M059J (cell line): ENCODE data around the gene NRK. TPM values are rescaled to one million over a fixed set of nuclear protein-coding genes. Genes with fewer than 3 reads are reported as not detected.
"Not testable (repeated sequence)": the region's sequence is repeated elsewhere in the genome, so short reads cannot be mapped to it uniquely, and the experiment has no call there.

Experiments
- DNase-seq: peaks from one replicate; pipeline ENCODE4 v3.0.0-alpha.2; 2012; ENCODE audit warnings: low read depth
- total RNA-seq: library from RNA; depleted of rRNA; stranded (reverse); fragments of >200 nt; shearing (Covaris generic); gene quantifications from 2 replicates; pipeline ENCODE4 v1.2.3, GENCODE V29; 2014; rRNA removed

Gene NRK, protein sequence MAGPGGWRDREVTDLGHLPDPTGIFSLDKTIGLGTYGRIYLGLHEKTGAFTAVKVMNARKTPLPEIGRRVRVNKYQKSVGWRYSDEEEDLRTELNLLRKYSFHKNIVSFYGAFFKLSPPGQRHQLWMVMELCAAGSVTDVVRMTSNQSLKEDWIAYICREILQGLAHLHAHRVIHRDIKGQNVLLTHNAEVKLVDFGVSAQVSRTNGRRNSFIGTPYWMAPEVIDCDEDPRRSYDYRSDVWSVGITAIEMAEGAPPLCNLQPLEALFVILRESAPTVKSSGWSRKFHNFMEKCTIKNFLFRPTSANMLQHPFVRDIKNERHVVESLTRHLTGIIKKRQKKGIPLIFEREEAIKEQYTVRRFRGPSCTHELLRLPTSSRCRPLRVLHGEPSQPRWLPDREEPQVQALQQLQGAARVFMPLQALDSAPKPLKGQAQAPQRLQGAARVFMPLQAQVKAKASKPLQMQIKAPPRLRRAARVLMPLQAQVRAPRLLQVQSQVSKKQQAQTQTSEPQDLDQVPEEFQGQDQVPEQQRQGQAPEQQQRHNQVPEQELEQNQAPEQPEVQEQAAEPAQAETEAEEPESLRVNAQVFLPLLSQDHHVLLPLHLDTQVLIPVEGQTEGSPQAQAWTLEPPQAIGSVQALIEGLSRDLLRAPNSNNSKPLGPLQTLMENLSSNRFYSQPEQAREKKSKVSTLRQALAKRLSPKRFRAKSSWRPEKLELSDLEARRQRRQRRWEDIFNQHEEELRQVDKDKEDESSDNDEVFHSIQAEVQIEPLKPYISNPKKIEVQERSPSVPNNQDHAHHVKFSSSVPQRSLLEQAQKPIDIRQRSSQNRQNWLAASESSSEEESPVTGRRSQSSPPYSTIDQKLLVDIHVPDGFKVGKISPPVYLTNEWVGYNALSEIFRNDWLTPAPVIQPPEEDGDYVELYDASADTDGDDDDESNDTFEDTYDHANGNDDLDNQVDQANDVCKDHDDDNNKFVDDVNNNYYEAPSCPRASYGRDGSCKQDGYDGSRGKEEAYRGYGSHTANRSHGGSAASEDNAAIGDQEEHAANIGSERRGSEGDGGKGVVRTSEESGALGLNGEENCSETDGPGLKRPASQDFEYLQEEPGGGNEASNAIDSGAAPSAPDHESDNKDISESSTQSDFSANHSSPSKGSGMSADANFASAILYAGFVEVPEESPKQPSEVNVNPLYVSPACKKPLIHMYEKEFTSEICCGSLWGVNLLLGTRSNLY (N-terminal part only)
- total RNA-seq: not detected in 2 replicates

DNA sequence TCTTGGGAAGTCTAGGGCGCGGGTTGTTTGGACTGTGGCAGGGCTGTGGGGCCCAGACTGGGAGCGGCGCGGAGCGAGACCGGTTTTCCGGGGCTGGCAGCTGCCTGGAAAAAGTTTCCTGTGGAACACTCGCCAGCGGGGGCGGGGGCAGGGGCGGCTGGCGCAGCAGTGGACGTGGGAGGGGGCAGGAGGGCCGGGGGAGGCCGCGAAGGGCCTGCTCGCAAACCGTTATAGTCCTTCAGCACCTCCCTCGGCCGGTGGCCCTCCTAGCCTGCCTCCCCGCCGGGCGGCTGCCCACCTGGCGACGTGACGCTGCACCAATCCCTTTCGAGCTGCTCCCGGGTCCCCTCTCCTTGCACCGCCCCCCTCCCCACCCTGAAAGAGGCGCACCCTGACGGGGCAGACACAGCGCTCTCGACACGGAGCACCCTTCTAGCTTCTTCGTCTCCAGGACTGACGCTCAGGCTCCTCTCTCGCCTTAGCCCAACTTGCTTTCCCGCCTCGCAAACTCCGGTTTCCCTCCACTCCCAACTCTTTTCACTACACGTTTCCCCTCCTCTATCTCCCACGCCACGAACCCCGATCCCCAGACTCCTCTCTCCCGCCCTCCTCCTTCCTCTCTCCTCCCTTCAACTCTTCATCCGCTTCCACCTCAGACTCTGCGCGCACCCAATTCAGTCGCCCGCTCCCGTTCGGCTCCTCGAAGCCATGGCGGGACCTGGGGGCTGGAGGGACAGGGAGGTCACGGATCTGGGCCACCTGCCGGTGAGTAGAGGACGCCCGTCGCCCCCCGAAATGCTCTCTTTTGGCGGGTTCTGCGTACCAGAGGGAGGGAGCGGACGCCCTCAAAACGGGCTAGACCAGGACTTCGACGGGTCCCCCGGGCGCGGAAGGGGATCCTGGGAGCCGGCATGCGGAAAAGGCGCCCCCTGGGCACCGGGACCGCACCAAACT is at the start of gene NRK:
Gene NRK (plus strand): TSS at position 402 of the 954 bp plus-strand sequence. CDS start 307 bp downstream, at position 709.
- DNase-seq: no peak

DNA sequence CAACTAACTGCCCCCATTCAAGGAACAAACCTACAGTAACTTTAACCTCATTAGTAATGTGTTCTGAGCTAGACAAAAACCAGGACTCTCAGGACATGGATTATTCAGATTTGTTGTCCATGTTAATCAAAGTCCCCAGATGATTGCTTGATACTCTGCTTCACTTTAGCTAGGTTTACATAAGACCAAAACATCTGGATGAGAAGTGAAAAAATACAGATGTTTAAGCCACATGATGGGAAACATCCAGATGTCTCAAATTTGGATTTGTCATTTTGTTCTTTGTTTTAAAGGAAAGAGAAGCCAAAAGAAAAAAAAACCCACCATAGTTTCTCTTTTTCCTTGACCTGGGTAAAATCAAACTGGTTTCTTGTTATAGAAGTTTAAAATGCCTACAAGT is 48.5 kb upstream of the NRK start:
- DNase-seq: no peak

DNA sequence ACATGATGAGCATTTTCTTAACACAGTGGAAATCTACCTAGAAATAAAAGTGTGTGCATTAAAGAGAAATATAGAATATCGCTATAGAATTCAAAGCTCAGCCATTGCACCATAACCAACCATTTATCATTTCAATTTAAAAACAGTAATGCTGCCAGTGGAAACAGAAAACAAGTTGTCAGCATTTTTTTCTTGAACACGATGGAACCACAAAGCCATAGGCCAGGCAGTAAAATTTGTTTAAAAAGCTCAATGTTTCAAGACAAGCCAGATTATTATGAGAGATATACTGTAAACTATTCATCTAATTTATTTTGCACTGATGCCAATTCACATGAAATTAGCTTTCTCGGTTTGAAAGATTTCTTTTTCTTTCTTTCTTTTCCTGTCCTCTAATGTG is 46.7 kb upstream of the NRK start:
- DNase-seq: no peak

DNA sequence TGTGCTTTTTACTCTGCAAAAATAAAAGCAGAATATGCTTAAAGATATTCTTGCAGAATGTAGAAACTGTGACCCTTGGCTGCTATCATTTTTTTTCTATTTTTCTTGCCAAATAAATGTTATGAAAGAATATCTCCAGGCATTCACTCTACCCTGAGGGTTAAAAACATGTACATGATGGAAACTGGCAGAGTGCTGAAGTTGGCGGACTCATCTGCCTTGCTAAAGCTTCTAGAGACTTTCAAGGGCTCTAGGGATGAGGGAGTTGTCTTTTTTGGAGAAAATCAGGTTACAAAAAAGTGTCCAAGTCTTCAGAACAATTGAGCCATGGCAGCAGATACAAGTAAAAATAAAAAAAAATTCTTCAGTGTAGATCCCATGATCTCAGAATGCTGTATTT is 40.5 kb upstream of the NRK start:
- no peak for DNase-seq

DNA sequence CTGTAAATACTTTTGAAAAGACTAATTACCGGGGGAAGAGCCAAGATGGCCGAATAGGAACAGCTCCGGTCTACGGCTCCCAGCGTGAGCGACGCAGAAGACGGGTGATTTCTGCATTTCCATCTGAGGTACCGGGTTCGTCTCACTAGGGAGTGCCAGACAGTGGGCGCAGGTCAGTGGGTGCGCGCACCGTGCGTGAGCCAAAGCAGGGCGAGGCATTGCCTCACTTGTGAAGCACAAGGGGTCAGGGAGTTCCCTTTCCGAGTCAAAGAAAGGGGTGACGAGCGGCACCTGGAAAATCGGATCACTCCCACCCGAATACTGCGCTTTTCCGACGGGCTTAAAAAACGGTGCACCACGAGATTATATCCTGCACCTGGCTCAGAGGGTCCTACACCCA is 25.5 kb upstream of the NRK start:
- DNase-seq: not testable (repeated sequence)

DNA sequence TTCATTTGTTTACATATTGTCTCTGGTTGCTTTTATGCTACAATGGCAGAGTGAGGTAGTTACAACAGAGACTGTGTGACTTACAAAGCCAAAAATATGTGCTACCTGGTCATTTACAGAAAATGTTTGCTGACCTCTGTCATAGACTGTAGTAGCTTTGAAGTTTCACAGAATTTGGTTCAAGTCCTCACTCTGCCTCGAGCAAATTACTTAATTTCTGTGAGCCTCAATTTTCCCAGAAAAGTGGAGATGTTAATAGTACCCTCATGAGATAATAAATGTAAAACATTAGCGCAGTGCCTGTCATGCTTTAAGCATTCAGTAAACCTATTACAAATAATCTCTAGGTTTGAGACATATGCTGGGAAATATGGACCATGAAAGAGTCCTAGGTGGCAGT is 18.4 kb upstream of the NRK start:
- no peak for DNase-seq

DNA sequence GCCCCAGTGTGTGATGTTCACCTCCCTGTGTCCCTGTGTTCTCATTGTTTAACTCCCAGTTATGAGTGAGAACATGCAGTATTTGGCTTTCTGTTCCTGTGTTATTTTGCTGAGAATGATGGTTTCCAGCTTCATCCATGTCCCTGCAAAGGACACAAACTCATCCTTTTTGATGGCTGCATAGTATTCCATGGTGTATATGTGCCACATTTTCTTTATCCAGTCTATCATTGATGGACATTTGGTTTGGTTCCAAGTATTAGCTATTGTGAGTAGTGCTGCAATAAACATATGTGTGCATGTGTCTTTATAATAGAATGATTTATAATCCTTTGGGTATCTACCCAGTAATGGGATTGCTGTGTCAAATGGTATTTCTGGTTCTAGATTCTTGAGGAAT is 16.7 kb upstream of the NRK start:
- DNase-seq: not testable (repeated sequence)

DNA sequence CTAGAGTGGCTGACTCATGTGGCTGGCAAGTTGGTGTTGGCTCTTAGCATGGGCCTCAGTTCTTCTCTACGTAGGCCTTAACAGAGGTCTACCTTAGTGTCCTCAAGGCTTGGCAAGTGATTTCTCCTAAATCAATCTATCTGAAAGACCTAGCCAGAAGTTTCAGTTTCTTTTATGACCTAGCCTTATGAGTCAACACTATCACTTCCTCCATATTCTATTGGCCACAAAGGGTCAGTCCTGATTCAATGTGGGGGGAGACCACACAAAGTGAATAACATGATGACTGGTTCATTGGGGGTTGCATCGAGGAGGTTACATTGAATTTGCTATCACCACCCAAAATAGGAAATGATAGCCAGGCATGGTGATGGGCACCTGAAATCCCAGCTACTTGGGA is 5.8 kb upstream of the NRK start:
- DNase-seq: no peak

DNA sequence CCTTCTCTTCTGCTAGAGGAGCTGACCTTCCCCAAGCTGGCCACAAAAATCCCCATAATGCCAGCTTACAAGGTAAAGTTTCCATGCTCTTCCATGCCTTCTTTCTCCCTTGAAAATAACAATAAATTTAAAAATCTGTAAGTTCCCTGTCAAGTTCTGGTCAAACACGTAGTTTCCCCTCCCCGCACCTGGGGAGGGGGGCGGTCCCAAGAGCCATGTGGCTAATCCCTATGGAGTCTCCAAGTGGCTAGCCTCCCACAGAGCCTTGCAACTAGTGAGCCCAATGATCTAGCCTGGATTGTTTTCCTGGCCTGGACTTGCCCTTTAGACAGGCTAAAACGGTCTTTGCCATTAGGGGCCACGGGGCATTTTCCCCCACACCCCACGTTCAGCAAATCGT is 2.1 kb upstream of the NRK start:
- no peak for DNase-seq

DNA sequence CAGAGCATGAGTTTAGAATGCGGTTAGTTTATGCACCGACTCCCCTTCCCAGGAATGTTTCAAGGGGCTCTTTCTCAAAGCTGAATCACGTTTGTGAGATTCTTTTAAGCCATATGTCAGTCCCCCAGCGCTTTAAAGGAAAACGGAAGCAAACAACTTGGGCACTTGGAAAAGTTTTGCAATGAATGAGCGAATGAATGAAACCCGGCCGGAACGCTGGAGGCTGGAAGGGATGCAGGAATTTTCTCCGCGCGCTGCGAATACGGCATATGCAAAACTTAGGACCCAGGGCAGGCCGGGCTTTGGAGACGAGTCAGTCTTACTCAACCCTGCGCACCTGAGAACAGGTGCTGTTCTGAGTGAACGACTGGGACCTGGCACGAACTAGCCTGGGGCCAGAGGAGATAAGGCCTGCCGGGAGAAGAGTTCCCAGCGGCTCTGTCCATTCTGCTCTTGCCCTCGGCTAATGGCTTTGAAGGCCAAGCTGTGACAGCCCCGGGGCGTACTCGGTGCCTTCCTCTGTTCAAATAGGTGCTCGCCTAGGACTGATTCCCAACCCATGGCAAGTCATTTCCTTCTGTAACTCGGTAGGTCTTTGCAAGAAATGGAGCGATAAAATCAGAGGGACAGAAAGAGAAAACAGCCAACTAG is 743 bp upstream of the NRK start:
- no peak for DNase-seq

DNA sequence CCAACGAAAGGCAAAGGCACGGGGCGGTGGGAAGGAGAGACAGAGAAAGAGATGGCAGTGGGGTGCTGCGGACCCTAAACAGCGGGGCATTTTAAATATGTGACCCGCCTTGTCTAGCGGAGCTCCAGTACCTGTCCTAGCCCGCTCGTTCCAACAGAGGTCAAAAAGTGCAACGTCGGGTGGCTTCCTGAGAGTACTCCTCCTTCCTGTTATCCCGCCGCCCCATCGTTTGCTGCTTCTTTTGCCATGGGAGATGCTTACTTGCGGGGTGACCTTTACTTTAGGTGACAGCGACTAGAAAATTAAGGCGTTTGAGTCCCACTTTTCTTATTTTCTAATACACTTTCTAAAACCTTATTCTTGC is 735 bp downstream of the NRK start:
- no peak for DNase-seq

DNA sequence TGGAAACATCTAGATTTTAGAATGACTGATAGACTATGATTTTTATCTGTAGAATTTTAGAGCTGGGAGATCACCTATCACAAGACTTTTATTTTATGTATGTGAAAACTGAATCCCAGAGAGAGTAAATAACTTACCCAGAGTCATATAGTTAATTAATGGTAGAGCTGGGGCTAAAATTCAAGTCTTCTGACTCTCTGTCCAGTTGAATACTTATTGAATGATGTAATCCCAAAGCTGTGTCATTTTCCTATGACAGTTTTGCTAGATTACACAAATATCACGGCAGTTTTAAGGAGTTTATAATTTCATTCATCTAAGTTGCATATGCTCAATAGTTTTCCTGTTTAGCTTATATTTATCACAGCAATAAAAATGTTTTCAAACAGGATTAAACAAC is 6.7 kb downstream of the NRK start:
- DNase-seq: no peak

DNA sequence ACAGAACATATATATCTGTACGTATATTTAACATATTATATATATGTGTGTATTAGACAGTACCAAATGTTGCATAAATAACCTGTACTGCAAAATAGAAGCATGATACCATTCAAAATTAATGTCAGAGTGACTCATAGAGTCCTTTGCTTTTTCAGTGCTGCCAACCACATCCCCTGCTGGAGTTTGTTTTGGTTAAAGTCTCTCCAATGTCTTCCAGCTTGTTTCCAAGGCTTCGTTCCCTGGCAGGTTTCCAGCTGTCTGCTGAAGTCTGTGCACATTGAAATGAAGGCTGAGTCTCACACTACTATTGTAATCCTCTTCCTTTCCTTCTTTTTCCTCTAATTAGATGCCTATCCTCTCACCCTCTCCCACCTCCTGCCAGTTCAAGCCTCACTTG is 14.9 kb downstream of the NRK start:
- DNase-seq: peak; percentile 15

DNA sequence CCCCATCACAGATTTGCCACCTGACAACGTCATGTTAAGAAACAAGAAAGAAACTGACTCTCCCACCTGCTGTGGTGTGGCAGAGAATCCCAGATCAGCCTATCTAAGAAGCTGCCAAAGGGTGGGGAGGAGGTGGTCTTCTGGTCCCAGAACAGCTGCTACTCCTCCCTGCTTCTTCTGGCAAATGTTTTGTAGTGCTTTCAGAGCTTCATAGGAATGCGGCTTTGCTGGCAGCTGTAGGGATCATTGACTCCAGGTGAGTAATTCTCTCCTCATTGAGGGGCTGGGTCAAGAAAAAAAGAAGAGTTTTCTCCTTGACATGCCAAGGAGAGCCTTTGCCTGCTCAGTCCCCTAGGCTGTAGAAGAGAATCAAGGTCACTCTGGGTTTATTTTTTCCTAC is 23.3 kb downstream of the NRK start:
- DNase-seq: no peak

DNA sequence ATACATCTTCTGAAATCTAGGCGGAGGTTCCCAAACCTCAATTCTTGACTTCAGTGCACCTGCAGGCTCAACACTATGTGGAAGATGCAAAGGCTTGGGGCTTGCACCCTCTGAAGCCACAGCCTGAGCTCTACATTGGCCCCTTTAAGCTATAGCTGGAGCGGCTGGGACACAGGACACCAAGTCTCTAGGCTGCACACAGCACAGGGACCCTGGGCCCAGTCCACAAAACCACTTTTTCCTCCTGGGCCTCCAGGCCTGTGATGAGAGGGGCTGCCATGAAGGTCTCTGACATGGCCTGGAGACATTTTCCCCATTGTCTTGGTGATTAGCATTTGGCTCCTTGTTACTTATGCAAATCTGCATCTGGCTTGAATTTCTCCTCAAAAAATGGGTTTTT is 27.8 kb downstream of the NRK start:
- not testable (repeated sequence) for DNase-seq

DNA sequence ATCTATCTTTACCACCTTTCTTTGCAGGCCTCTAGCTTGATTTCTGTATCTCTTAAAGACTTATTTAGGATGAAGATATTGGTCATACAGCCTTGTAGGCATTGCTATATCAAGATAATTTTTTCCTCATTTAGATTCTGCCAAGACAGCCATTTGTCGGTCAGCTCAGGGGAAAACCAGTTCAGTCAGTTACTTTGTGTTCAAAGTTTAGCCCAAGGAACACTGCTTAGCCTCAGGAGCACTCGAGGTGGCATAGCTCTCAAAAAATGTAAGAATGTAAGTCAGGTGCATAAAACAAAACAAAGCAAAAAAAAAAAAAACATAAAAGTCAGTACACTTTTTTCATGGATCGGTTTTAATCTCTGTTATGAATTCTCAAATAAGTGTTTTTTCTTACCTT is 43.4 kb downstream of the NRK start:
- DNase-seq: no peak

DNA sequence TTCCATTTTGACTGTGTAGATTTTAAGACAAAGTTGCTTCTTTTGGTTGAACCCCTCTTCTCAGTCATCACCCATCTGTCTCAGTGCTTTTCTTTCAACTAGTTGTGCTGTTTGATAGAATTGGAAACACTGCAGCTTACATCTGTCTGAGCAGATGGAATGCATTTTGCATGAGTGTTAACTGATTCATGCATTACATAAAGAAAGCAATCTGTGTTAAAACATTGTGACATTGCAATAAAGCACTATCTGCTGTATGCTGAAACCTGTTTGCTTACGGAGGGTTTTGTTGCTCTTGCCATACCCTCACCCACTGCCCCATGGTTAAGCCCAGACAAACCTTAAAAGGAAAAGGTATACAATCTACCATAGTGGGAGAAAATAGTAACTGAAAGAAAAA is 47.4 kb downstream of the NRK start:
- no peak for DNase-seq

DNA sequence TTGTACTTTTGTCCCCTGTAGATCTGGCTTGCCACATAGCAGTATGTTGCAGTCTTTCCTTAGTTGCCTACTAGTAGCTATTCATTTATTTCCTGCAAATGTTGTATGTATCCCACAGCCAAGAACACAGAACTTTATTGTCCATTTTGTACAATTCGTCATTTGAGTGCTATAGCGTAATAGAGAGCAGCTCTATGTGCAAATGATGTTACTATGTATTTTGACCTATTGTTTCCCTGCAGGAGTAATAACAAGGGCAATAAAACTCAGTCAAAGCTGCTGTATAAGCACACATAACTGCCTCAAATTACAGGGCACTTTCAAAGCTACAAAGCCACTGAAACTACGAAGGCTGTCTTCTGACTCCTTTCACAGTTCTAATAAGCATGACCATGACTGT is 48.1 kb downstream of the NRK start:
- no peak for DNase-seq

DNA sequence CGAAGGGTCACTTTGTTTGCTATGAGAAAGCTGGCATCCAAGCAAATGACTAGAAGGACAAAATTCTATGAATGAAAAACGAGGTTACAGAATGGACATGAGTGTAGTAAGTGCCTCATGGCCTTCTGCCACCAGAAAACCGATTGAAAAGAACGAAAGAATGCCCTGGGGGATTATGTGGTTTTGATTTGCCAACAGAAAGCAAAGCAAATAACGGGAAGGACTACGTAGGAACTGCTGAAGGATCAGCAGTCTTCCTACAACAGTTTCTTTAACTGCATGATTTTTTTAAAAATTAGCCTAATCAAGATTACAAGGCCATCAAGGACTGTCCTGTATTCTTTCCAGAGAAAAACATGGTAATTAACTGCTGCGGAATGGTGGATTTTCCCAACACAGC is 50.6 kb downstream of the NRK start:
- DNase-seq: no peak

DNA sequence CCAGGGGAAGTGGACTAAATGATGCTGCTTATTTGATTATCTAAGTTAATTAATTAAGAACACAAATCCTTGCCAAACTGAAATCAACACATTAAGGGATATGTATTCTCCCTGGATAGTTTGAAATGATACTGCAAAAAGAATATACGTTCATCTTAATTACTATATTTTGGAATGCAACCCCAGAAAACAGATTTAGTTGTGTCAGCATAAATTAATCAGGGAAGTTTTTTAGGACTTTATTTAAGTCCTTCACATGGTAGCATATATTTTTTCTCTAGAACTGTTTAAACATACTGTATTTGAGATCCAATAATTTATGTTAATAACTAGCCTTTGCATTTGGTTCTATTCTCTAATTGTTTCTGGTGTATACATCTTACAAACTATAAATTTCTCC is 52.5 kb downstream of the NRK start:
- no peak for DNase-seq

DNA sequence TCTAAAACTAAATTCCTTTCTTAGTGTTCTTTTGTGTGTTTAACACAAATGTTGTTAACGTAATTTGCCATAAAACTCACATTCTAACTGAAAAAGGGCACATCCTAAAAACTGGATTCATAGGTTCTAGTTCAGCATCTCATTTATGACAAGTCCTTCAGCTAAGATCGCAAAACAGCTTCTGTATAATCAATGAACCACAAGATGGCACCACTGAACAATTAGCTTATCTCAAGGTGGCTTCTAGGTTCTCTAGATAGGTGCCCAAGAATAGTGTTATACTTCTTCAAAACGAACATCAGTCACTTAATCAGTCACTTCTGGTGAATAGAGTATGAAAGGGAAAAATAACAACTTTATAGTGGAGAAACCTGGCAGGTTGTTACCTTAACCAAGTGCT is 54.3 kb downstream of the NRK start:
- peak; percentile 3 for DNase-seq
